Superior temporal gyrus (tissue), 1 donor: ENCODE data around the gene CX3CR1.
"Not testable (repeated sequence)": the region's sequence is repeated elsewhere in the genome, so short reads cannot be mapped to it uniquely, and the experiment has no call there.

ENCODE experiments used
- DNase-seq: peaks from one replicate; pipeline ENCODE4 v3.0.0-alpha.2; 2016; ENCODE audit errors: extremely low spot score

Gene CX3CR1, protein sequence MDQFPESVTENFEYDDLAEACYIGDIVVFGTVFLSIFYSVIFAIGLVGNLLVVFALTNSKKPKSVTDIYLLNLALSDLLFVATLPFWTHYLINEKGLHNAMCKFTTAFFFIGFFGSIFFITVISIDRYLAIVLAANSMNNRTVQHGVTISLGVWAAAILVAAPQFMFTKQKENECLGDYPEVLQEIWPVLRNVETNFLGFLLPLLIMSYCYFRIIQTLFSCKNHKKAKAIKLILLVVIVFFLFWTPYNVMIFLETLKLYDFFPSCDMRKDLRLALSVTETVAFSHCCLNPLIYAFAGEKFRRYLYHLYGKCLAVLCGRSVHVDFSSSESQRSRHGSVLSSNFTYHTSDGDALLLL

GRCh38 chr3:39279745-39280517, at the start of gene CX3CR1:
Gene CX3CR1, minus strand, starts transcription at chr3:39280036. Its CDS starts 13,527 bp downstream, at chr3:39266509.
- no peak for DNase-seq

DNA sequence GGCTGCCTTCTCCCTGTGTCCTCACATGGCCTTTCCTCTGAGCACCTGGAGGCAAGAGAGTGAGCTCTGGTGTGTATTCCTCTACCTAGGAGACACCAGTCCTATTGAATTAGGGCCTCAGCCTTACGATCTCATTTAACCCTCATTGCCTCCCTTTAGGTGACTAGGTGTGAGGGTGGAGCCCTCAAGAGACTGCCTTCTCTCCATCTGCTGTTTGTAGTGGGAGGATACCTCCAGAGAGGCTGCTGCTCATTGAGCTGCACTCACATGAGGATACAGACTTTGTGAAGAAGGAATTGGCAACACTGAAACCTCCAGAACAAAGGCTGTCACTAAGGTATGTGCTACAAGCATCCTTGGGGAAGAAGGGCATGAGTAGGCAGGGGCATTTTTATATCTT, 49.7 kb upstream of the CX3CR1 start, which contains the start of gene CCR8:
Gene CCR8 (plus strand): TSS at position 217 of the 400 bp plus-strand sequence. CDS start 2,623 bp downstream, outside the sequence.
- DNase-seq, result no peak

DNA sequence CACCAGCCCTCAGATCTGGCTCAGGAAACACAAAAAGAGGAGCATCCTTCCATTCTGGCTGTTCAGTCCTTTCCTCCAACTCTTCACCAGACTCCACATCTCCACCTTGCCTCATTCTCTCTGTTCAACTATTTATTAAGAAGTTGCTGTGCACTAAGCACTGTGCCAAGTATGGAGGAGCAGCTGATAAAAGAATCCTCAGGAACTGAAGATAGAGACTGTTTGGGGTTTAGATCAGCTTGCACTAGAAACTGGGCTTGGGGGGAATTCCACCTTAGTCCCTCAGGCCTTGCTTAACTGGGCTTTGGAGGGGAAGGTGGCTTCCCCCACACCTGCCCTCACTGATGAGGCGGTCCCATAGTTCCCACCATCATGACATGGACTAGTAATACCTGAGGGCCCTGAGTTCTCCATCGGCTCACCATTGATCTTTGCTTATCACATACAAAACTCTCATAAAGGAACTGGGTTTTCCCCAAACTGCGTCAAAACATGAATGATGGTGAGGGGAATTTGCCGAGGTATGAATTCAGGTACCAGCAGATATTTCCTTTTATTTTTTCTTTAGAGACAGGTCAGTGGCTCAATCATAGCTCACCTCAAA, 48.0 kb upstream of the CX3CR1 start:
- DNase-seq, result no peak

- DNase-seq, result no peak
These were observed 47.4 kb upstream of the CX3CR1 start for GRCh38 chr3:39327053-39327745.

- no peak for DNase-seq
These were observed 45.4 kb upstream of the CX3CR1 start for GRCh38 chr3:39325236-39325635.

DNA sequence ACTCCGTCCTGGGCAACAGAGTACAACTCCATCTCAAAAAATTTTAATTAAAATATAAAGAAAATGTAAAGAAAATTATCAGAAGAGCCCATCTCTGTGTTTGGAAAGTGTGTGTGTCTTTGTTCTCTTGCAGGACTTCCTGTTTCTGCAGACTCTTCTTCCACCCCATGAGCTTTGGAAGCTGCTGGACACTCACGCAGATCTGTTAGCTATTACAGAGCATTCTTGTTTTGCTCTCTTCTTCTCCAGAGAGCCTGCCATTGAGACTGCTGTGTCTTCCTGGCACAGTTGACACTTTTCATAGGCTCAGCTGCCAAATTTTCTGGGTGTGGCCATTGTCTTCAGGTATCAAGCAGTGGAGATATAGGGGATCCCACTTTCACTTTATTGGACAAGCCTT, 43.7 kb upstream of the CX3CR1 start:
- no peak for DNase-seq

DNA sequence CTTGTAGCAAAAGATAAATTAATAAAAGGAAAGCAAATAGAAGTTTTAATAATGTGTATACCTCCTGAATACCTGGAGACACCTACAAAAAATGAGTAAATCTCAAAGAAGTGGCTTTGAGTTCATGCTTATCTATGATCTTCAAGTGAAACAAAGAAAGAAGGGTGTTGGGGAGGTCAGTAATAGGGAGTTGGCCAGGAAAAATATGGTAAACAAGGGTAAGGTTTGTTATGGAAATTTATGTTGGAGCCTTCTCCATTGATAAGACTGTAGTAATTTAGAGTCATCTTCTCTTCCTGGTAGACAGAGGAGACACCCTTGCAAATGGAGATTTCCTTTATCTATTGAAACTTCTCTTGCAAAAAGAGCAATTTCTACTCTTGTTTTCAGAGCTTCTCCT, 43.1 kb upstream of the CX3CR1 start:
- DNase-seq, result no peak

DNA sequence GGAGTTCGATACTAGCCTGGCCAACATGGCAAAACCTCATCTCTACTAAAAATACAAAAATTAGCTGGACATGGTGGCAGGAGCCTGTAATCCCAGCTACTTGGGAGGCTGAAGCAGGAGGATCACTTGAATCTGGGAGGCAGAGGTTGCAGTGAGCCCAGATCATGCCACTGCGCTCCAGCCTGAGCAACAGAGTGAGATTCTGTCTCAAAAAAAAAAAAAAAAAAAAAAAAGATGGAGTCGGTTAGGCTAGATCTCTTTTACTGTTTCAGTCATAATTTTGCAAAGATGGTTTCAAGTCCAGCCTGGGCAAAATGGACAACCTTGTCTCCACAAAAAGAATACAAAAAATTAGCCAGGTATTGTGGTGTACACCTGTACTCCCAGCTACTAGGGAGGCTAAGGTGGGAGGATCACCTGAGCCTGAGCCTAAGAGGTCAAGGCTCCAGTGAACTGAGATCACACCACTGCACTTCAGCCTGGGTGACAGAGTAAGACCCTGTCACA, 42.4 kb upstream of the CX3CR1 start:
- DNase-seq, result not testable (repeated sequence)

DNA sequence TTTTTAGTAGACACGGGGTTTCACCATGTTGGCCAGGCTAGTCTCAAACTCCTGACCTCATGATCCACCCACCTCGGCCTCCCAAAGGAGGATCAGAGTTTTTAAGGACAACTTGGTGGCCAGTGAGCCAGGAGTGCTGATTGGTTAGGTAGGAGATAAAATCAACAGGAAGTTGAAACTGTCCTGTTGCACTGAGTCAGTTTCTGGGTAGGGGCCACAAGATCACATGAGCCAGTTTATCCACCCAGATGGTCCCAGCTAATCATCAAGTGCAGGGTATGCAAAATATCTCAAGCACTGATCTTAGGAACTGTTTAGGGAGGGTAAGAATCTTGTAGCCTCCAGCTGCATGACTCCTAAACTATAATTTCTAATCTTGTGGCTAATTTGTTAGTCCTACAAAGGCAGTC, 41.7 kb upstream of the CX3CR1 start:
- not testable (repeated sequence) for DNase-seq

DNA sequence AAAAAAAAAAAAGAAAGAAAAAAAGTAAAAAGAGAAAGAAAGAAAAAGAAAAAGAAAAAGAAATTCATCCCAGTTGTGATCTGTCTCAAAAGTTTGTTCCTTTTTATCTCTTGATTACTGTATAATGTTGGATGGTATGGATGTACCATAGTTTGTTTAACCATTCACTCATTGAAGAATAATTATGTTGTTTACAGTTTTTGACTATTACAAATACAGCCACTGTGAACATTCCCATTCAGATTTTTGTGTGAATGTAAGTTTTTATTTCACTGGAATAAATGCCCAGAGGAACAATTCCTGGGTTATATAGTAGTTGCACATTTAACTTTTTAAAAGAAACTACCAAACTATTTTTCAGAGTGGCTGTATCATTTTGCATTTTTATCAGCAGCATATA, 39.4 kb upstream of the CX3CR1 start:
- DNase-seq, result no peak

DNA sequence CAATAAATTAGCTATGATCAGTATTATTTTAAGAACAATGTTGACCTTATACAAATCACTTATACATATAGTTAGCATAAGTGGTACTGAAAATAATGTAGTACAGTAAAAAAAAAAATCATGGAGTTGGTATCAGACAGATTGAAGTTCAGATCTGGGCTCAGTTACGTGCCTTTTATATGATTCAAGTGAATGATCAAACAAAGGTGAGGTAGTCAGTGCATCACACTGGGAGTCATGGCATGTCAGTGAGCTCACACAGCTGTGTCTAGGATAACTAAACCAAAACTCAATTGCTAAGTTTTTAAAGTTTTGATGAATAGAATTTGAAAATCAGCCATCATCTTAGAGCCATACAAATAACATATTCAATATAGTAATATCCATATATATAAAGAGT, 38.5 kb upstream of the CX3CR1 start:
- DNase-seq, result no peak

GRCh38 chr3:39317571-39318169, 37.8 kb upstream of the CX3CR1 start:
- DNase-seq, result no peak

GRCh38 chr3:39315420-39315819, 35.6 kb upstream of the CX3CR1 start:
- no peak for DNase-seq

GRCh38 chr3:39313289-39313688, 33.5 kb upstream of the CX3CR1 start:
- DNase-seq, result no peak

- no peak for DNase-seq
These were observed 22.3 kb upstream of the CX3CR1 start for GRCh38 chr3:39302178-39302577.

- no peak for DNase-seq
These were observed 19.4 kb upstream of the CX3CR1 start for GRCh38 chr3:39299279-39299678.

DNA sequence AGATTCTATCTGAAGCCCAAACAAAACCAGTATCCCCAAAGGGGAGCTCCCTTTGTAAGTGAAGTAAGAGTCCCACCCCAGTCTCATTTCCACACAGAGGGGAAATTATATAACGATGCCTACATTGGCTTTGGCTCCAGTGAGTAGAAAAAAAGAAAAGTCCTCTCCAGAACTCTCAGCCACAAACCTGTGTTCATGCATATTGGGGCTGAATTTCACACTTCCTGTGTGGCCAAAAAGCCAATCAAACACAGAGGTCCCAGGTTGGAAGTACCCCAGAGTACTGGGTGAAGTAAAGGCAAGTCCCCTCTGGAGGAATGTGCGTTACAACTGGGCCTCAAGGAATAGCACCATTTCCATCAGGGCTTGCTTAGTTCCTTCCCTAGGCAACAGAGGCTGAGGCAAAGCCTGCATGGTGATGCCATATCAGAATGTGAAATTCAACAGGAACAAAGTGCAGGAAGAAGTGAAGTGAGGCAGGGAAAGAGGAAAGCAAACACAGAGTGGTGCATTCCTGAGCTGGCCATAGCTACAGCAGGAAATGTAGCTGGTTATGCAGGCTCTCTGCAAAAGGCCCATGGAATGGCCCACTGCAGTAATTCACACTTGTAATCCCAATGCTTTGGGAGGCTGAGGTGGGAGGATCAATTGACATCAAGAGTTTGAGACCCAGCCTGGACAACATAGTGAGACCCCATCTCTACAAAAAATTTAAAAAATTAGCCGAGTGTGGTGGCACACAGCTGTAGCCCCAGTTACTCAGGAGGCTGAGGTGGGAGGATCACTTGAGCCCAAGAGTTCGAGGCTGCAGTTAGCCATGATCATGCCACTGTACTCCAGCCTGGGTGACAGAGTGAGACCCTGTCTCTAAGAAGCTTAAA, 16.6 kb upstream of the CX3CR1 start:
- DNase-seq, result no peak

GRCh38 chr3:39295184-39295775, 15.4 kb upstream of the CX3CR1 start:
- DNase-seq, result no peak

GRCh38 chr3:39294446-39295183, 14.8 kb upstream of the CX3CR1 start:
- no peak for DNase-seq
